ENCODE data around the gene TMEM174.

TMEM174 gene

GRCh38 chr5:73172951-73173350 lies at the start of gene TMEM174:
Gene TMEM174, plus strand, starts transcription at chr5:73173193. Its CDS starts 51 bp downstream, at chr5:73173244.
- DNase-seq: no peak

- DNase-seq: no peak
These were observed 47.7 kb upstream of the TMEM174 start for GRCh38 chr5:73125289-73125688.

- no peak for DNase-seq
These were observed 46.6 kb upstream of the TMEM174 start for GRCh38 chr5:73126381-73126780.

GRCh38 chr5:73126957-73127356 lies 46.0 kb upstream of the TMEM174 start:
- DNase-seq: no peak

GRCh38 chr5:73129143-73129542 lies 43.9 kb upstream of the TMEM174 start:
- no peak for DNase-seq

- DNase-seq: no peak
These were observed 42.2 kb upstream of the TMEM174 start for GRCh38 chr5:73130811-73131210.

- no peak for DNase-seq
These were observed 41.1 kb upstream of the TMEM174 start for GRCh38 chr5:73131711-73132425.

GRCh38 chr5:73132759-73133158 lies 40.2 kb upstream of the TMEM174 start:
- DNase-seq: no peak

- no peak for DNase-seq
These were observed 38.0 kb upstream of the TMEM174 start for GRCh38 chr5:73135021-73135420.

- no peak for DNase-seq
These were observed 37.5 kb upstream of the TMEM174 start for GRCh38 chr5:73135429-73136054.

GRCh38 chr5:73136055-73136562 lies 36.9 kb upstream of the TMEM174 start:
- no peak for DNase-seq

GRCh38 chr5:73137563-73138530 lies 35.1 kb upstream of the TMEM174 start:
- no peak for DNase-seq

- no peak for DNase-seq
These were observed 33.5 kb upstream of the TMEM174 start for GRCh38 chr5:73139485-73139884.

GRCh38 chr5:73140801-73141200 lies 32.2 kb upstream of the TMEM174 start:
- DNase-seq: no peak

- DNase-seq: no peak
These were observed 31.0 kb upstream of the TMEM174 start for GRCh38 chr5:73142035-73142434.

GRCh38 chr5:73143716-73144115 lies 29.3 kb upstream of the TMEM174 start:
- no peak for DNase-seq

- DNase-seq: no peak
These were observed 23.5 kb upstream of the TMEM174 start for GRCh38 chr5:73149540-73149939.

- no peak for DNase-seq
These were observed 22.1 kb upstream of the TMEM174 start for GRCh38 chr5:73150876-73151275.

- no peak for DNase-seq
These were observed 21.1 kb upstream of the TMEM174 start for GRCh38 chr5:73151766-73152410.

GRCh38 chr5:73152411-73153388 lies 20.3 kb upstream of the TMEM174 start:
- no peak for DNase-seq

GRCh38 chr5:73153513-73153912 lies 19.5 kb upstream of the TMEM174 start:
- DNase-seq: no peak

Measured in NCI-H2029 (cell line).